ENCODE measurements around the gene GPANK1.

- no peak for TF ChIP-seq EZH2phosphoT487 (IDR thresholded peaks at IDR 0.05)
- no peak for TF ChIP-seq CTCF (IDR thresholded peaks at IDR 0.05)
Measured at GRCh38 chr6:31639449-31639861, 25.3 kb downstream of the GPANK1 start.

Data from neural progenitor cell (in vitro differentiated cells).